Measurements from ENCODE around the gene ATG9B. TPM values are rescaled to one million over a fixed set of nuclear protein-coding genes. Genes with fewer than 3 reads are reported as not detected.
A peak's percentile ranks its signal among the peaks of the same experiment; 100 is the strongest.

The ATG9B gene
- total and polyA plus RNA-seq, 2 donors from 2014 or later: 0.19 TPM

GRCh38 chr7:150978126-150978789 lies 46.0 kb downstream of the ATG9B start, which contains the start of gene KCNH2:
Gene KCNH2, minus strand, starts transcription at chr7:150978321. Its CDS starts 408 bp downstream, at chr7:150977913.
- Histone ChIP-seq H3K9ac (ENCODE audit: low read length in 3 of 3) (no peak within 1 kb of the TSS), H3K4me1 (ENCODE audit: control insufficient read depth in 2 of 3, insufficient read depth in 2 of 3, low read depth in 1 of 3, low read length in 3 of 3) (no peaks in the 10 kb centered on the region), H3K27me3 (ENCODE audit: control insufficient read depth, insufficient read depth, low read length) (peaks cover 5% of the 10 kb centered on the region), H3K27ac (ENCODE audit: low read depth in 2 of 2, low read length in 2 of 2) (no peak within 1 kb of the TSS), H3K36me3 (ENCODE audit: control insufficient read depth in 2 of 3, insufficient read depth in 3 of 3, low read length in 3 of 3) (no peaks in the 10 kb centered on the region), H3K9me3 (ENCODE audit: control insufficient read depth in 2 of 3, insufficient read depth in 1 of 3, low read length in 3 of 3) (no peaks in the 10 kb centered on the region), H3K4me3 (ENCODE audit: low read length in 3 of 3) (peak within 1 kb of the TSS in 2 of 3 donors; percentile 9 to 21)
- DNase-seq (peak in 4 of 5 donors; percentile 83 to 93 (median 83)), FAIRE-seq (no peak)
- intact Hi-C loops (cut with DNase I): no loop called here
- no peak for TF ChIP-seq CTCF (IDR thresholded peaks at IDR 0.05; ENCODE audit: borderline replicate concordance, extremely low read depth, insufficient read depth)

DNA sequence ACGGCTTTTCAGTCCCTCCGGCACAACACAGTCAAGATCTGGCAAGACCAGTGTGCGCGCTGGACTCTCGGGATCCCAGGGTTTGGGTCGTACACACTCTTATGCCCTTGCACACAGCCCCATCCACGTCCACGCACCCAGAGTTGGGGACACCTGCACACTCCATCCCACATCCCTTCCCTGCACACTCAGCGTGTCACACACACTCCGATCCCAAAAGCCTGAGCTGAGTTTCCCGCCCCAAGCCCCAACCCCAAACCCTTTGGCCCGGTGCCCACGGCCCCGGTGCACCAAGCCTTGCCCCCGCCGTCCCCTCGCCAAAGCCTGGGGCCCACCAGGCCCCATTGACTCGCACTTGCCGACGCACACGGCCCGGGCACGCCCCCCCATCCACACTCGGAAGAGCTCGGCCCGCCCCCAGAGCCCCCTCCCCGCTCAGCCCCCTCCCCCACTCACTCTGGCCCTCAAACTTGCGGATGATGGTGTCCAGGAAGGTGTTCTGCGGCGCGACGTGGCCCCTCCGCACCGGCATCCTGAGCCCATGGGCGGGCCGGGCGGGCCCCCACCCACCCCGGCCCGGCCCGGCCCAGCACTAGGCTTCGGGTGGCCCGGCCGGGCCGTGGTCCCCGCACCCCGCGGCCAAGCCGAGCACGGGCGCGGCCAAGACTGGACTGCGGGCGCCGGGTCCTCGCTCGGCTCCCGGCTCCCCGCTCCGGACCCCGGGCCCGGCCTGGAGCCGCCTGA lies 46.7 kb downstream of the ATG9B start:
- peaks cover 5% of the 10 kb centered on the region for H3K27me3 ChIP-seq (ENCODE audit: control insufficient read depth, insufficient read depth, low read length)
- FAIRE-seq (no peak), DNase-seq (peak in 2 of 5 donors; percentile 43 to 78)
- H3K27ac ChIP-seq (ENCODE audit: low read depth in 2 of 2, low read length in 2 of 2): no peak overlapping the region
- H3K4me3 ChIP-seq (ENCODE audit: low read length in 3 of 3): peak overlapping the region in 1 of 3 donors; percentile 9
- TF ChIP-seq CTCF (IDR thresholded peaks at IDR 0.05; ENCODE audit: borderline replicate concordance, extremely low read depth, insufficient read depth): no peak
- no peaks in the 10 kb centered on the region for H3K36me3 ChIP-seq (ENCODE audit: control insufficient read depth in 2 of 3, insufficient read depth in 3 of 3, low read length in 3 of 3)
- no peaks in the 10 kb centered on the region for H3K9me3 ChIP-seq (ENCODE audit: control insufficient read depth in 2 of 3, insufficient read depth in 1 of 3, low read length in 3 of 3)
- H3K4me1 ChIP-seq (ENCODE audit: control insufficient read depth in 2 of 3, insufficient read depth in 2 of 3, low read depth in 1 of 3, low read length in 3 of 3): no peaks in the 10 kb centered on the region
- intact Hi-C loops (cut with DNase I): no loop called here
- H3K9ac ChIP-seq (ENCODE audit: low read length in 3 of 3): no peak overlapping the region

- FAIRE-seq (no peak), DNase-seq (peak in 4 of 5 donors; percentile 73 to 87 (median 78))
- Histone ChIP-seq H3K9me3 (ENCODE audit: control insufficient read depth in 2 of 3, insufficient read depth in 1 of 3, low read length in 3 of 3) (no peaks in the 10 kb centered on the region), H3K27me3 (ENCODE audit: control insufficient read depth, insufficient read depth, low read length) (peaks cover 5% of the 10 kb centered on the region), H3K36me3 (ENCODE audit: control insufficient read depth in 2 of 3, insufficient read depth in 3 of 3, low read length in 3 of 3) (no peaks in the 10 kb centered on the region), H3K9ac (ENCODE audit: low read length in 3 of 3) (no peak overlapping the region), H3K4me1 (ENCODE audit: control insufficient read depth in 2 of 3, insufficient read depth in 2 of 3, low read depth in 1 of 3, low read length in 3 of 3) (no peaks in the 10 kb centered on the region), H3K27ac (ENCODE audit: low read depth in 2 of 2, low read length in 2 of 2) (no peak overlapping the region), H3K4me3 (ENCODE audit: low read length in 3 of 3) (peak overlapping the region in 1 of 3 donors; percentile 9)
- no peak for TF ChIP-seq CTCF (IDR thresholded peaks at IDR 0.05; ENCODE audit: borderline replicate concordance, extremely low read depth, insufficient read depth)
- intact Hi-C loops (cut with DNase I): no loop called here
Measured at GRCh38 chr7:150976529-150977381, 47.5 kb downstream of the ATG9B start.
